H54 (cell line): Measurements from ENCODE around the gene SLC12A3.
"Not testable (repeated sequence)": the region's sequence is repeated elsewhere in the genome, so short reads cannot be mapped to it uniquely, and the experiment has no call there.

Source experiments
- DNase-seq: peaks from one replicate; pipeline ENCODE4 v3.0.0; 2011; ENCODE audit warnings: low spot score, mixed read lengths; ENCODE audit not compliant: insufficient read length
- FAIRE-seq: peaks from 3 replicates; lab custom pipeline; 2011; peaks lifted over from hg19 to GRCh38; lab: Jason Lieb, UNC
- POLR2A ChIP-seq: IDR thresholded peaks from 2 replicates; pipeline ENCODE4 v1.6.1; 2011; ENCODE audit warnings: low read depth, mild to moderate bottlenecking, low read length

SLC12A3 gene

GRCh38 chr16:56919099-56919800 is 54.2 kb downstream of the SLC12A3 start:
- TF ChIP-seq POLR2A = no peak
- FAIRE-seq (no peak), DNase-seq (no peak)

- FAIRE-seq (no peak), DNase-seq (no peak)
- no peak for TF ChIP-seq POLR2A
These were observed 56.6 kb downstream of the SLC12A3 start for GRCh38 chr16:56921571-56921970.

- TF ChIP-seq POLR2A = no peak
- no peak for FAIRE-seq
- DNase-seq = no peak
These were observed 58.6 kb downstream of the SLC12A3 start for GRCh38 chr16:56923481-56924091.

- no peak for FAIRE-seq
- no peak for DNase-seq
- TF ChIP-seq POLR2A = no peak
These were observed 62.5 kb downstream of the SLC12A3 start for GRCh38 chr16:56927471-56927870.

- DNase-seq (no peak), FAIRE-seq (no peak)
- no peak for TF ChIP-seq POLR2A
These were observed 64.6 kb downstream of the SLC12A3 start for GRCh38 chr16:56929639-56930038.

GRCh38 chr16:56930486-56931270 is 65.7 kb downstream of the SLC12A3 start:
- no peak for FAIRE-seq
- no peak for TF ChIP-seq POLR2A
- no peak for DNase-seq

GRCh38 chr16:56931271-56931891 is 66.4 kb downstream of the SLC12A3 start:
- TF ChIP-seq POLR2A = no peak
- FAIRE-seq = no peak
- no peak for DNase-seq

GRCh38 chr16:56931892-56932720 is 67.1 kb downstream of the SLC12A3 start, which contains the start of gene HERPUD1:
HERPUD1 (plus strand) TSS chr16:56932142; CDS start chr16:56932245, 103 bp downstream.
- peak; percentile 55 for FAIRE-seq

GRCh38 chr16:56932721-56933619 is 68.0 kb downstream of the SLC12A3 start:
- peak; percentile 20 for FAIRE-seq
- TF ChIP-seq POLR2A = 0 out of 2 replicates have a peak, but pooled peaks have one; percentile 15

More at GRCh38 chr16:56931892-56932720, 67.1 kb downstream of the SLC12A3 start, which contains the start of gene HERPUD1:
- peak; percentile 98 for DNase-seq
- TF ChIP-seq POLR2A = peak; percentile 86

GRCh38 chr16:56933828-56934598 is 69.0 kb downstream of the SLC12A3 start:
- TF ChIP-seq POLR2A = no peak

More at GRCh38 chr16:56932721-56933619, 68.0 kb downstream of the SLC12A3 start:
- DNase-seq = peak; percentile 48

GRCh38 chr16:56934599-56935145 is 69.7 kb downstream of the SLC12A3 start:
- FAIRE-seq, DNase-seq: not testable (repeated sequence)

More at GRCh38 chr16:56933828-56934598, 69.0 kb downstream of the SLC12A3 start:
- DNase-seq = no peak
- no peak for FAIRE-seq

- DNase-seq (no peak), FAIRE-seq (no peak)
- TF ChIP-seq POLR2A = no peak
These were observed 70.2 kb downstream of the SLC12A3 start for GRCh38 chr16:56935201-56935600.
